H1 (cell line): ENCODE data around the gene SPRED1. TPM values are rescaled to one million over a fixed set of nuclear protein-coding genes. Genes with fewer than 3 reads are reported as not detected.

Experiments
- ATF2 ChIP-seq: IDR thresholded peaks from 2 replicates; pipeline ENCODE4 v1.6.1; 2012; ENCODE audit warnings: low read length, inconsistent platforms
- ATF3 ChIP-seq: IDR thresholded peaks from 2 replicates; pipeline ENCODE4 v1.6.1; 2011; ENCODE audit warnings: low read depth, mild to moderate bottlenecking, low read length; ENCODE audit not compliant: insufficient read depth
- KDM4A ChIP-seq: IDR thresholded peaks from one replicate; pipeline ENCODE4 v1.7.1; 2012; ENCODE audit warnings: low read depth, mild to moderate bottlenecking, moderate library complexity, low read length, inconsistent platforms; ENCODE audit not compliant: severe bottlenecking
- polyA plus RNA-seq, 7 experiments: library from polyadenylated mRNA; depleted of rRNA in 3 of 7; stranded (reverse) in 5 of 7; unstranded in 2 of 7; fragments of >200 nt in 5 of 7; fragments of 200-250 nt in 2 of 7; gene quantifications; 1 replicate in 5 of 7; 2 replicates in 1 of 7; 4 replicates in 1 of 7; pipeline versions ENCODE4 v1.2.1 to v1.2.3, GENCODE V29; 2011 to 2013; ENCODE audit warnings: missing spikeins in 2 of 7, mixed read lengths in 2 of 7
- total RNA-seq: library from RNA; stranded (reverse); fragmentation: NEBNext Ultra II Directional; extraction: Animal tissue kit (Norgen Biotek cat#: 25700); gene quantifications from 2 replicates; pipeline ENCODE4 v1.2.1, GENCODE V29; 2021

SPRED1 gene
- total and polyA plus RNA-seq, 2 of the 8 experiments (the other 6 are each of a cell fraction or from before 2014, with no cell fraction given) = 5.5 to 30.3 TPM

- TF ChIP-seq KDM4A (no peak), ATF2 (no peak), ATF3 (no peak)
Measured at GRCh38 chr15:38242055-38242454, 10.6 kb upstream of the SPRED1 start (continued).
